T-helper 1 cell treated with Interleukin-12 subunit alpha and Interleukin-12 subunit beta and Interleukin-4 antibody, amounts not matched to agents 30 μg/mL and 1 μg/mL, for 36 hours (primary cell): Measurements from ENCODE around the gene HS2ST1.

Experiments used
- H3K27ac Mint-ChIP-seq: one replicate; pipeline ENCODE4 v1.8.0; 2021; ENCODE audit warnings: mild to moderate bottlenecking, mixed read lengths
- H3K27me3 Mint-ChIP-seq: one replicate; pipeline ENCODE4 v1.8.0; 2021; ENCODE audit warnings: low read depth, mixed read lengths
- H3K36me3 Mint-ChIP-seq: one replicate; pipeline ENCODE4 v1.8.0; 2021; ENCODE audit warnings: low read depth, mixed read lengths
- H3K4me1 Mint-ChIP-seq: one replicate; pipeline ENCODE4 v1.8.0; 2021; ENCODE audit warnings: low read depth, mixed read lengths
- H3K4me3 Mint-ChIP-seq: one replicate; pipeline ENCODE4 v1.8.0; 2021; ENCODE audit warnings: mild to moderate bottlenecking, moderate library complexity, mixed read lengths
- H3K9me3 Mint-ChIP-seq: one replicate; pipeline ENCODE4 v1.8.0; 2021; ENCODE audit warnings: mixed read lengths

Gene HS2ST1

DNA sequence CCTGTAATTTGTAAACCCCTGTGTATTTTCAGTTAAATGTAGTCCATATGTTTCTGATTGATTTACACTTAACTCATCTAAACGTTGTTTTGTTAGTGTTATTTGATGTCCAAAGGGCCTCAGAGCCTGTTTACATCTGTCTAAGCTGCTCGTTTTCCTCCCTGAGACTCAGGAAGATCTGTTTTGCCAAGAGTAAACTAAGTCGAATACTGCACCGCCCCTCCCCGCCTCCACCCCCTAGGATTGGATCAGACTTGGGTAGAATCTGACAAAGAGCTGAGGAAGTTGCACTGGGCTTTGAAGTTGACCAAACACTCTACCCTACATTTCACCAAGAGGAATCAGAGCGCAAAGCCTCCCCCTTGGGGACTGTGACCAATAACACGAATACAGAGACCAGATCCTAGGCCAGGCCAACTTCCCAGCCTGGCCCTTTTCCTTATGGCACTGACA is 207.3 kb downstream of the HS2ST1 start:
- peaks cover 1% of the 10 kb centered on the region for H3K4me1 Mint-ChIP-seq

DNA sequence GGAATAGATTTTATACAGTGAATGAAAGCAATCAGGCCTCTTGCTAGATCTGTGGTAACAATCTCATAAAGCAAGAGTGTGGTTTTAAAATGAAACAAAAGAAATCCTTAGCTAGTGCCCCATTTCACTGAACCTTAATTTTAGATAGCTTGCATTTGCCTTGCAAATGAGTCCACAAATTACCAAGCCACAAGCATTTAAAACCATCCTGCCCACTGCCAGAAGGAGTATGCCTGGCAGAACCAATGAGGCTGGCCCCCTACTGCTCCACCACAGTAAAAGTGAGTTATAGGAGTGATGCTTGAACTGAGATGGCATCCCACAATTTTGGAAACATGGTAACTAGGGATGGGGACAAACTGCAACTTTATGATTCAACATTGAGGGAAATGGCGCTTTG is 207.8 kb downstream of the HS2ST1 start:
- H3K27ac Mint-ChIP-seq = no peak overlapping the region
- H3K9me3 Mint-ChIP-seq = no peaks in the 10 kb centered on the region
- H3K4me1 Mint-ChIP-seq = peaks cover 1% of the 10 kb centered on the region
- no peak overlapping the region for H3K4me3 Mint-ChIP-seq
- H3K36me3 Mint-ChIP-seq = no peaks in the 10 kb centered on the region
- peaks cover 3% of the 10 kb centered on the region for H3K27me3 Mint-ChIP-seq

More for the DNA sequence above, 207.3 kb downstream of the HS2ST1 start:
- H3K36me3 Mint-ChIP-seq = no peaks in the 10 kb centered on the region
- no peak overlapping the region for H3K4me3 Mint-ChIP-seq
- H3K9me3 Mint-ChIP-seq = no peaks in the 10 kb centered on the region
- no peak overlapping the region for H3K27ac Mint-ChIP-seq
- peaks cover 2% of the 10 kb centered on the region for H3K27me3 Mint-ChIP-seq

DNA sequence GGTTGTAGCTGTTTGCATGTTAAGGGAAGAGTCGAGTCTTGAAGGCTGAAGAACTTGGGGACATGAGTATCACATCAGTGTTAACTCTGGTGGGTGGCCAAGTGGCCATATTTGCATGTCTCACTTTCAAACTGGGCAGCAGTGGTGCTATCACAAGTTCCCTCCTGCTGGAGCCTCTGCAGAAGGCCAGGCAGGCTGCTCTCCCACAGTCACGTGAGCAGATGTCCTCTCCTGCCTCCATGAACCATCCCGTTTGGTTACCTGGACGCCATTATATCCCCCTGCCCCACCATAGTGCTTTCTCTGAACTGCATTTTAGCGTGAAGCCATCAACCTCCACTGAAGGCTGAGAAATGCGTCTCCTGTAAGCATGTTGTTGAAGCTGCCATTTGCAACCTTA is 209.2 kb downstream of the HS2ST1 start:
- no peaks in the 10 kb centered on the region for H3K9me3 Mint-ChIP-seq
- H3K4me1 Mint-ChIP-seq = peaks cover 1% of the 10 kb centered on the region
- no peaks in the 10 kb centered on the region for H3K36me3 Mint-ChIP-seq
- H3K27me3 Mint-ChIP-seq = peaks cover 3% of the 10 kb centered on the region
- no peak overlapping the region for H3K27ac Mint-ChIP-seq
- no peak overlapping the region for H3K4me3 Mint-ChIP-seq

DNA sequence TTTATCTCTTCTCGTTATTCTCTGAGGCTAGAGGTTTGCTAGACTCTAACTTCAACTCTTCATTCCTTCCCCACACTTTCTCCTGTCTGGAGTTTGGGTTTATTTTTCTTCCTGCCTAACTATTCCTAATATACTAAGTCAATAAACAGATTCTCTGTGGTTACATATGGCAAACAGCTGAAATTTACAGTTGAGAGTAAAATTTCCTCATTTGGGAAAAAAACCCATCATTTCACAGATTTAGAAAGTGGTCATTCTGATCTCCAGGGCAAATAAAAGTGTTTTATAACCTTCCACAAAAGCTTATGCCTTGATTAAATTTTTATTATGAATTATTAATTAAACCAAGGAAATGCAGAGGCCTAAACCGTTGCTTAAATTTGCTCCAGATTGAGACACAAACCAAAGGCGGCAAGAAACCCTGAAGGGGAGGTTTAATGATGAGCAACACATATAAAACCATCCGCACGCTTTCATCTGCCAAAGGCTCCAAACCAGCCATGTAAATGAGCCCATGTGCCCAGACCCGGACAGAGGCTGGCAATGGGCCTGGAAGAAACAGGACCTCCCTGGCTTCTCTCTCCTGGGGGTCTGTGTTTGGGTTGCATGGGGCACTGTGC is 212.6 kb downstream of the HS2ST1 start:
- H3K4me3 Mint-ChIP-seq = no peak overlapping the region
- H3K36me3 Mint-ChIP-seq = no peaks in the 10 kb centered on the region
- H3K4me1 Mint-ChIP-seq = peaks cover 4% of the 10 kb centered on the region
- H3K27ac Mint-ChIP-seq = no peak overlapping the region
- no peaks in the 10 kb centered on the region for H3K9me3 Mint-ChIP-seq
- peaks cover 13% of the 10 kb centered on the region for H3K27me3 Mint-ChIP-seq

DNA sequence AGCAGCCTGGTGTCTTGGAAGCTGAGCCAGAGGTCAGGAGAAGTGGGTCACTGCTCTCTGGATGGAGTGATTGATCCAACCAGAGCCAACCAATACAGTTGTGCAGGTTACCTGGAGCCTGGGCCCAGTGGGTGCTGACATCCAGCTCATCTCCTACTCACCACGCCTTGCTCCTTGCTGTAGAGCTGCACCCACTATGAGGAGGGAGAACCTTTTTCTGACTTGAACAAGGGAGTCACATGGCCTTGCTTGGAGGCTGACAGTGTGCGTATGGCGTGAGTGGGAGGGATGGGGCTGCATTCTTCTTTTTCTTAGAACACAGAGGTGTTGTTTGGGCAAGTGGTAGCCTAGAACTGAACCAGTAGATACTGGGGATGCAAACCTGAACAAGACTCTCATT is 213.1 kb downstream of the HS2ST1 start:
- no peaks in the 10 kb centered on the region for H3K9me3 Mint-ChIP-seq
- H3K27me3 Mint-ChIP-seq = peaks cover 16% of the 10 kb centered on the region
- H3K27ac Mint-ChIP-seq = no peak overlapping the region
- peaks cover 6% of the 10 kb centered on the region for H3K4me1 Mint-ChIP-seq
- no peak overlapping the region for H3K4me3 Mint-ChIP-seq
- H3K36me3 Mint-ChIP-seq = no peaks in the 10 kb centered on the region

DNA sequence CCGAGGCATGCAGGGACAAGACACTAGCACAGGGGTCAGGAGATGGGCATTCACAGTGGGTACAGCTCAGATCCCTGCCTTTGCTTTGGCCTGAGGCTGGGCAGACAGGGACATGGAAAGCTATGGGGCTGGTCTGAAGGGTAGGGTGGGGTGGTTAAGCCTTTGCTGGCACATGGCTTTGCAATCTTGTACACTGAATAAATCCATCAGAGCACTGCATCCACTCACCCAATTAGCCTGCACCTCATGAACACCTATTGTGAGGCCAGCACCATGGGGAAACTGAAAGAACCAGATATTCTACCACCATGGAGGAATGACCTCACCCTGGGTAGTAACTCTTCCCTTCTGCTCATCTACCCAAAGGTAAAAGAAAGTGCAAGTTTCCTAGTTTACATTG is 214.6 kb downstream of the HS2ST1 start:
- H3K4me1 Mint-ChIP-seq = peaks cover 9% of the 10 kb centered on the region

DNA sequence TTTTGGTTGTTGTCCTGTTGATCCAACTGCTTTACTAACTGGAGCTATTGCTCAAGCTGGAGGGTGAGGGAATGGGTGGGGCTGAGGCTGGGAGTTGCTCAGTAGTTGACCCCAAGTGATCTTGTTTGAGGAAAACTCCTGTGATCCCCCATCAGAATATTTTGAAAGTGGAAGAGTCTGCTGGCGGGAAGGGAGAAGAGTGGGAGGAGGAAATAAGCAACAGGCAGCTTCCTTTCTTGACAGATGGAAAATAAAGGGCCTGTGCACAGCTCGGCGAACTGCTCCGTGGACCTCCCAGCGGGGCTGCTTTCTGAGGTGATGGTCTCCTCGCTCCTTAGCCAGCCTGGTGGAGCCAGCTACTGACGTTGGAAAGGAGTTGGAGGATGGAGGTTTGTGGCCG is 215.2 kb downstream of the HS2ST1 start:
- Mint-ChIP-seq H3K4me1 (peaks cover 9% of the 10 kb centered on the region), H3K27ac (no peak overlapping the region), H3K9me3 (no peaks in the 10 kb centered on the region), H3K27me3 (peaks cover 30% of the 10 kb centered on the region), H3K36me3 (no peaks in the 10 kb centered on the region), H3K4me3 (no peak overlapping the region)

More for the DNA sequence above, 214.6 kb downstream of the HS2ST1 start:
- Mint-ChIP-seq H3K4me3 (no peak overlapping the region), H3K27me3 (peaks cover 28% of the 10 kb centered on the region), H3K27ac (no peak overlapping the region), H3K36me3 (no peaks in the 10 kb centered on the region), H3K9me3 (no peaks in the 10 kb centered on the region)

DNA sequence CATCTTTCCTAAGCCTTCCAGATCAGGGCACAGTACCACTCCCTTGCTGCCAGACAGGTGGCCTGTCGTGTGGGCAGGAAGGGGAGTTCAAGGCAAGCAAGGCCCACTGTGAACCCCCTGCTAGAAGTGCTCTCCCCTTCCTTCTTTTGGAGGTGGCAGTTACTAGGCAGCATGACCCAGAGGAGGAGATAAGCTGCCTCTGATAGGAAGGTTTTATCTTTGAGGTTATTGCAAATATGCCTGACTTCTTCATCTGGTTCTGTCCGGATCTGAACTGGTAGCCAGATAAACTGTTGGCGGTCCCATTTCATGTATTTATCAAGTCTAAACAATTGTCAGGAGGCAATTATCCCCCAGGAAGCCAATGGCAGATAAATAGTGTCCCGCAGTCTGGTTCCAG is 216.0 kb downstream of the HS2ST1 start:
- peaks cover 34% of the 10 kb centered on the region for H3K27me3 Mint-ChIP-seq
- no peak overlapping the region for H3K4me3 Mint-ChIP-seq
- no peak overlapping the region for H3K27ac Mint-ChIP-seq
- H3K4me1 Mint-ChIP-seq = peaks cover 9% of the 10 kb centered on the region
- H3K36me3 Mint-ChIP-seq = no peaks in the 10 kb centered on the region
- H3K9me3 Mint-ChIP-seq = no peaks in the 10 kb centered on the region

DNA sequence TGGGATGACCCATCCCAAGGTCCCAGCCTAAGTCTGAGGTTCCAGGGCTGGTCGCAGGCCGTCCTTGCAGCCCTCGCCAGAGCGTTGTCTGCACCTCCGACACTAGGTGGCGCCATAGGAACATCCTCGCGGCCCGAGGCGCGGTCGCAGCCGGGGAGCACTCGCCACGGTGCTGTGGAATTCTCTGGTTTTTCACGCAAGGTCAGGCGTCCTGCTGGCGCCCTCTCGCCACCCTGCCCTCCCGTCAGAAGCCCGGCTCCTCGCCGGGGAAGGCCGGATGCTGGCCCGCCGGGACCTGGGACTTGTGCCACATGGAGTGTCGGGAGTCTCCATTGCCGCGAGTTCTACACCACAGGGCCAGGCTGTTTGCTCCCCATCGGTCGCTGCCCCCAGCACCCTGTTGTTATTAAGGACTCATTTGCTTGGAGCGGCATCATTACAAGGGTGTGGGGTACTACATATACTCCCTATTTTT is 217.4 kb downstream of the HS2ST1 start:
- Mint-ChIP-seq H3K9me3 (no peaks in the 10 kb centered on the region), H3K36me3 (no peaks in the 10 kb centered on the region), H3K27ac (no peak overlapping the region), H3K4me3 (peak overlapping the region; percentile 74), H3K27me3 (peaks cover 37% of the 10 kb centered on the region), H3K4me1 (peaks cover 9% of the 10 kb centered on the region)

DNA sequence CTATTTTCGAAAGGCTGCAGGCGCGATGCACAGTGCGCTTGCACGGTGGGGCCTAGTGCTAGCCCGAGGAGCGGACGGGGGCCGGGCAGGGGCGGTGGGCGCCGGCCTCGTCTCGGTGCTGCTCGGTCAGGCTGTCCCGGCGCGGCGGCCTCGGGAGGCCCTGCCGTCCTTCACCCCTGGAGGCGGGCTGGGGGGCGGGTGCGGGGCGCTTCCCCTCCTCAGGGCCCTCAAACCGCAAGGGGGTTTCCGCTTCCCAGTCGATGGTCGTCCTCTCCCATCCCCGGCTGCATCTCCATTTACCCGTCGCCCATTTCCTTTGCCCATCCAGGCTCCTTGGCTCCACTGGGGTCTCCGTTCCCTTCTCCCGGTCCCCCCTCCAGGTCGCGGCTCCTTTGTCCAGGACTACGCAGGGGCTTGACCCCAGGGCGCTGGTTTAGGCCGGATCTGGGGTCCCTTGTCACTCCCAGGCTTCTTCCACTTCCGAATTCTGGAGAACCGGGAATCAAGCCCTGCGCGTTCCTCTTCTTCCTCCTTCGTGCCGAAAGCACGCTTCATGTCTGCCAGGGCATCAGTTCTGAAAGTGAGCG is 217.9 kb downstream of the HS2ST1 start:
- Mint-ChIP-seq H3K36me3 (no peaks in the 10 kb centered on the region), H3K27ac (no peak overlapping the region)

DNA sequence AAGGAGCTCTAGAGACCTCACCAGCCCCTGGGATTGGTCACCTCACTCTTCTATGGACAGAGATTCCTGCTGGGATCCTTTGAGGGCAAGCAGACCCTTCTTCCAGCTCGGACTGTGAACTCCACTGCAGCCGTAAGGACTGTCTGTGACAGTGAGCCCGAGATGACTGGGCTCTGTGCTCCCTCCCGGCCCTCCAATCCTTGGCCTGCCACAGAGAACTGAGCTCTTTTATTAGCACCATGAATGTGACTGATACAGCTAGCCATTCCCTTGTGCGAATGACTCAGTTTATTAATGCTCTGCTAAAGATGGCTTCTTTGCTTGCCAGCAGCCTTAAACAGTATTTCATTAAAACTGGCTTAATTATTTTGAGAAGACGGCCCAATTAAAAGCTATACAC is 219.6 kb downstream of the HS2ST1 start:
- peaks cover 9% of the 10 kb centered on the region for H3K4me1 Mint-ChIP-seq

More for the DNA sequence above, 217.9 kb downstream of the HS2ST1 start:
- Mint-ChIP-seq H3K4me1 (peaks cover 9% of the 10 kb centered on the region), H3K27me3 (peaks cover 40% of the 10 kb centered on the region), H3K4me3 (peak overlapping the region; percentile 74), H3K9me3 (no peaks in the 10 kb centered on the region)

DNA sequence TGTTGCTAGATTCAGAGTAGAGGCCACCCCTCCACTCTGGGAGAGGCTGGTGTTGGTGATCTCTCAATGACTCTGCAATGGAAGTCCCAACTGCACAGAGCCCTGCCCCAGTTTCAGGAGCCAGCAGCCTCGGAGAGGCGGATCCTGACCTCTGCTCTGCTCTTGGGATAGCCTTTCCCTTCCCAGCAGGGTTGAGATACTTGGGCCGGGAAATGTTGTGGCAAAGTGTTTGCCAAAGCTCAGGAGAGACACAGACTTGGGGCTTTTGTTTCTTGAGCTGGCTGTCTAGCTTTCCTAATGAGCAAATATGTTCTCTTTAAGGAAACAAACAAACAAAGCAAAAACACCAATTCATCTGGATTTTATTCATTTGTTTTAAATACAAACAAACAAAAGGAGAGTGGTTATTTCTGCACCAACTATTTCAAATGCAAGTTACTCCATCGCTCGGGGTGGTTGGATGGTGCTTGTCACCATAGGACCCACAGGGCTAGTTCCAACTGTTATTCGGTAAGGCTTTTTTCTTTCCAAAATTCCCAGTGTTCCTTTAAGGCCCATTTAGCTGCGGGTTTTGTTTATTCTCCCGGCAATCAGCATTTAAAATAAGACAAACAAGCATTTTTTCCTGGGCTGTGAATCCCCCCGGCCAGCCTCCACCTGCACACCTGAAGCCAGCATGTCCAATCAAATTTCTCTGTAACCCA is 220.3 kb downstream of the HS2ST1 start:
- H3K4me3 Mint-ChIP-seq = no peak overlapping the region

More for the DNA sequence above, 219.6 kb downstream of the HS2ST1 start:
- no peak overlapping the region for H3K27ac Mint-ChIP-seq
- H3K27me3 Mint-ChIP-seq = peaks cover 45% of the 10 kb centered on the region
- no peak overlapping the region for H3K4me3 Mint-ChIP-seq
- H3K9me3 Mint-ChIP-seq = no peaks in the 10 kb centered on the region
- no peaks in the 10 kb centered on the region for H3K36me3 Mint-ChIP-seq

DNA sequence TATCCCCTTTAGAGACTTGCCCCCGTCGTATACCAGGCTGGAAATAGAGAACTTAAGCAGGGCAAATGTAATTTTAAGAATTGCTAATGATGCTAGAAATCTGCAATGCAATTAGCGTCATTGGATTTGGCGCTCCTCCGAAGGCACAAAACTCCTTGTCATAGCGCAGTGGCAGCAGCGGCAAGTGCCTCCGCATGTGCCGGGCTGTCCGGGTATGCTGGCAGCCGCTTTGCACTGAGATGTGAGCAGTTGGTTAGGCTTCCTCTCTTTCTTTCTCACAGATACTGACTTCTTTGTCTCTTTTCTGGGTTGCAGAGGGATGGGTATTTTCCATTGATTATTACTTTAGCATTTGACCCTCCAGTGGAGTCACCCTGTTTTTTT is 220.9 kb downstream of the HS2ST1 start:
- peaks cover 41% of the 10 kb centered on the region for H3K27me3 Mint-ChIP-seq
- no peaks in the 10 kb centered on the region for H3K9me3 Mint-ChIP-seq
- H3K4me3 Mint-ChIP-seq = no peak overlapping the region
- H3K27ac Mint-ChIP-seq = no peak overlapping the region
- no peaks in the 10 kb centered on the region for H3K36me3 Mint-ChIP-seq
- H3K4me1 Mint-ChIP-seq = peaks cover 9% of the 10 kb centered on the region

More for the DNA sequence above, 220.3 kb downstream of the HS2ST1 start:
- H3K4me1 Mint-ChIP-seq = peaks cover 9% of the 10 kb centered on the region
- no peaks in the 10 kb centered on the region for H3K9me3 Mint-ChIP-seq
- peaks cover 42% of the 10 kb centered on the region for H3K27me3 Mint-ChIP-seq
- no peak overlapping the region for H3K27ac Mint-ChIP-seq
- no peaks in the 10 kb centered on the region for H3K36me3 Mint-ChIP-seq

DNA sequence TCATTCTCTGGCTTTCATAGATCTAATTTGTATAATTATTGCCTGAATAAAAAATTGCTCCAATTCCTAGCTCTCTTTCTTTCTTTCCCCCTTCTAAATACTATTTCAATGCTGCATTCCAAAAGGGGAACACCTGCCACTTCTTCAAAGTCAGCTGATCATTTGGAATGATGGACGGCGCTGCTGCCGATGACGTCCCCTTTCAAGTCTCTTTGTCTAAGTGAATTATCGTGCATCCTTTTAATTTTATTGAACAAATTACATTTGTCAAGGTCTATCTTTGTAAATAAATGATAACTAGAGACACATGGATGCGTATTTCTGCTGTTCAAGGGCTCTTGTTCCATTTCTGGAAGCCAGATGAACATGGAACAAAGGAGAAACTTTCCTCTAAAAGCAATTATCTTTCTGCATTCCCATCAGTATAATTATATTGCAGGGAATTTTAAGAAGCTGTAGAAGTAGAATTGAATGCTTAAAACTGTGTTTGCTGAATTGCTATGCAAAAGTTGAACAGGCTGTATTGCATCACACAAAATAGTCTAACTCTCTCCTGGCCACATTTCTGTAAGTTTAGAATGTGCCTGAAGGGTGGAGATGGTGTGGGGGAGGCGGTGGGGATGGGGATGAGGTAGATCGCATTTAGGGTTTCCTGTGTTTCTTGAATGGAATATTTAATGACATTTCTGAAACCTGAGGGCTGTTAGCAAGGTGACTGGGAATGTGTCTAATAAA is 222.3 kb downstream of the HS2ST1 start:
- peaks cover 5% of the 10 kb centered on the region for H3K4me1 Mint-ChIP-seq
- peaks cover 41% of the 10 kb centered on the region for H3K27me3 Mint-ChIP-seq
- H3K27ac Mint-ChIP-seq = no peak overlapping the region
- H3K36me3 Mint-ChIP-seq = no peaks in the 10 kb centered on the region
- H3K9me3 Mint-ChIP-seq = no peaks in the 10 kb centered on the region
- H3K4me3 Mint-ChIP-seq = no peak overlapping the region
